Measurements from ENCODE around the gene NIPA2.

NIPA2 gene

DNA sequence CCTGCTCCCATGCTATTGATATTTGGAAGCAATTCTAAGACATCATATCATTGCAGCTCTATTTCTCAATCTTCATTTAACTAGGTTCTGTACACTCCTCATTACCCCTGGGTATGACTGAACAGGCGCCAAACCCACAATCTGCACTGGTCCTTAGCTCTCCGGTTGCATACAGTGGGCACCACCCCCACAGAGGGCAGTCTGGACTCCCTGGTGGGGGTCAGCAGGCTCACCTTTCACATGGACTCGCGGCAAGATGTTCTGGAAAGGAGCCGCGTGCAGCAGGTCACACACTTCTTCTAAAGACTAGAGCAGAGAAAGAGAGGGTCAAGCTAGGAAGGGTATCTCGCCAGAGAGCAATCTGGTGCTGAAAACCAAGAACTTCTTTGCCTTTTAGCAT lies 36.5 kb downstream of the NIPA2 start:
- H3K9me3 ChIP-seq: no peaks in the 10 kb centered on the region
- H3K36me3 ChIP-seq: peaks cover 38% of the 10 kb centered on the region
- H3K4me3 ChIP-seq (ENCODE audit: low read depth, low read length): no peak overlapping the region
- no peaks in the 10 kb centered on the region; the same call in 1 of the 2 replicates for H3K4me1 ChIP-seq
- no peak for DNase-seq
- TF ChIP-seq, protein P1, sequence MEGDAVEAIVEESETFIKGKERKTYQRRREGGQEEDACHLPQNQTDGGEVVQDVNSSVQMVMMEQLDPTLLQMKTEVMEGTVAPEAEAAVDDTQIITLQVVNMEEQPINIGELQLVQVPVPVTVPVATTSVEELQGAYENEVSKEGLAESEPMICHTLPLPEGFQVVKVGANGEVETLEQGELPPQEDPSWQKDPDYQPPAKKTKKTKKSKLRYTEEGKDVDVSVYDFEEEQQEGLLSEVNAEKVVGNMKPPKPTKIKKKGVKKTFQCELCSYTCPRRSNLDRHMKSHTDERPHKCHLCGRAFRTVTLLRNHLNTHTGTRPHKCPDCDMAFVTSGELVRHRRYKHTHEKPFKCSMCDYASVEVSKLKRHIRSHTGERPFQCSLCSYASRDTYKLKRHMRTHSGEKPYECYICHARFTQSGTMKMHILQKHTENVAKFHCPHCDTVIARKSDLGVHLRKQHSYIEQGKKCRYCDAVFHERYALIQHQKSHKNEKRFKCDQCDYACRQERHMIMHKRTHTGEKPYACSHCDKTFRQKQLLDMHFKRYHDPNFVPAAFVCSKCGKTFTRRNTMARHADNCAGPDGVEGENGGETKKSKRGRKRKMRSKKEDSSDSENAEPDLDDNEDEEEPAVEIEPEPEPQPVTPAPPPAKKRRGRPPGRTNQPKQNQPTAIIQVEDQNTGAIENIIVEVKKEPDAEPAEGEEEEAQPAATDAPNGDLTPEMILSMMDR (IDR thresholded peaks at IDR 0.05; ENCODE audit: low read depth, low read length): no peak
- no peaks in the 10 kb centered on the region for H3K27me3 ChIP-seq

DNA sequence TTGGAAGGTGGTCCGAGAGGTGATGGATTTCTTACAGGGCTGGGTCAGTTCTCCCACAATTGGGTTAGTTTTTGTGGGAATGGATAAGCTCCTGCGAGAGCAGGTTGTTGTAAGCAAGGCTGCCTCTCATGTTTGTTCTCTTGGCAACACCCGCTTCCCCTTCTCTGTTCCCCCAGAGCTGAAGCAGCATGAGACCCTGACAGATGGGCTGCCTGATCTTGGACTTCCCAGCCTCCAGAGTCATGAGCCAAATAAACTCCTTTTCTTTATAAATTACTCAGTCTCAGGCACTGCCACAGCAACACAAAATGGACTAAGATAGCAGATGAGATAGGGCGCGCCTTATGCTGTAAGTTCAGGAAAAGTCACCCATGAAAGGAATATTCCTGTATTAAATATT lies 38.7 kb downstream of the NIPA2 start:
- DNase-seq: no peak
- no peaks in the 10 kb centered on the region; the same call in 1 of the 2 replicates for H3K4me1 ChIP-seq
- no peaks in the 10 kb centered on the region for H3K9me3 ChIP-seq
- no peak overlapping the region for H3K4me3 ChIP-seq (ENCODE audit: low read depth, low read length)
- no peaks in the 10 kb centered on the region for H3K27me3 ChIP-seq
- TF ChIP-seq, protein P1 (IDR thresholded peaks at IDR 0.05; ENCODE audit: low read depth, low read length): no peak
- H3K36me3 ChIP-seq: peaks cover 34% of the 10 kb centered on the region

DNA sequence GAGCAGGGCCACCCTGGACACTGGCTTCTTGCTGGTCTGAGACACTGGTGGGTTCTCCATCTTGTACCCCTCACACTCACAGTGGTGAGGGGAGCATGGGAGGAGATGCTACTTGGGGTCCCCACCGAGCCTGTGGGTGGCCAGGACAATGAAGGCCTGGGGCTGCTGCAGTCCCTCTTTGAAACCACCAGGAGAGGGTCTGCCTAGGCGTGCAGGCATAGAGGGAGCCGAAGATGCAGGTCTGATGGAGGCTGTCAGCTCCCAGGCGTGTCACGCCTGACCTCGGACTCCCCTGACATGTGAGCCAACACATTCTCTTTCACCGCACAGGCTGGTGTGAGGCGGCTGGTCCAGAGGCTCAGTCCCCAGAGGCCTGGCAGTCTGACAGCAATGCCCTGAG lies 39.1 kb downstream of the NIPA2 start:
- TF ChIP-seq, protein P1 (IDR thresholded peaks at IDR 0.05; ENCODE audit: low read depth, low read length): no peak
- Histone ChIP-seq H3K9me3 (no peaks in the 10 kb centered on the region), H3K4me1 (no peaks in the 10 kb centered on the region; the same call in 1 of the 2 replicates), H3K4me3 (ENCODE audit: low read depth, low read length) (no peak overlapping the region), H3K36me3 (peaks cover 37% of the 10 kb centered on the region), H3K27me3 (no peaks in the 10 kb centered on the region)
- DNase-seq: no peak

DNA sequence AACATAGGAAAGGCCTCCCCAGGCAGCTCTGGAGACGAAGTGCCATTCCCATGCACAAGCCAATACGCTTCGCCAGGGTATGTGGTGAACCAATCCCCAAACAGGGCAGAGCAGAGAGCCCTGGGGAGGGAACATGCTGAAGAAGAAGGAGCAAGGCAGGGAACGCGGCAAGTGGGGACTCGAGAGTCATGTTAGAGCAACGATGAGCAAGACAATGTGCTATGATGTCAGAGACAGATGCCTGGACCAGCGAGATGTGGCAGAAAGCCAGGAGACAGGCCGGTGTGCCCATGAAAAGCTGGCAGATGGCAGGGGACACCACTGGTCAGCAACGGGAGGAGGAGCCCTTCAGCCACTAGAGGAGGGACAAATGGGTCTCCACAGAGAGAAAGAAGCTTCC lies 39.6 kb downstream of the NIPA2 start:
- TF ChIP-seq, protein P1 (IDR thresholded peaks at IDR 0.05; ENCODE audit: low read depth, low read length): no peak
- no peaks in the 10 kb centered on the region for H3K27me3 ChIP-seq
- DNase-seq: no peak
- H3K9me3 ChIP-seq: no peaks in the 10 kb centered on the region
- H3K4me3 ChIP-seq (ENCODE audit: low read depth, low read length): no peak overlapping the region
- H3K4me1 ChIP-seq: no peaks in the 10 kb centered on the region; the same call in 1 of the 2 replicates
- H3K36me3 ChIP-seq: peaks cover 37% of the 10 kb centered on the region

DNA sequence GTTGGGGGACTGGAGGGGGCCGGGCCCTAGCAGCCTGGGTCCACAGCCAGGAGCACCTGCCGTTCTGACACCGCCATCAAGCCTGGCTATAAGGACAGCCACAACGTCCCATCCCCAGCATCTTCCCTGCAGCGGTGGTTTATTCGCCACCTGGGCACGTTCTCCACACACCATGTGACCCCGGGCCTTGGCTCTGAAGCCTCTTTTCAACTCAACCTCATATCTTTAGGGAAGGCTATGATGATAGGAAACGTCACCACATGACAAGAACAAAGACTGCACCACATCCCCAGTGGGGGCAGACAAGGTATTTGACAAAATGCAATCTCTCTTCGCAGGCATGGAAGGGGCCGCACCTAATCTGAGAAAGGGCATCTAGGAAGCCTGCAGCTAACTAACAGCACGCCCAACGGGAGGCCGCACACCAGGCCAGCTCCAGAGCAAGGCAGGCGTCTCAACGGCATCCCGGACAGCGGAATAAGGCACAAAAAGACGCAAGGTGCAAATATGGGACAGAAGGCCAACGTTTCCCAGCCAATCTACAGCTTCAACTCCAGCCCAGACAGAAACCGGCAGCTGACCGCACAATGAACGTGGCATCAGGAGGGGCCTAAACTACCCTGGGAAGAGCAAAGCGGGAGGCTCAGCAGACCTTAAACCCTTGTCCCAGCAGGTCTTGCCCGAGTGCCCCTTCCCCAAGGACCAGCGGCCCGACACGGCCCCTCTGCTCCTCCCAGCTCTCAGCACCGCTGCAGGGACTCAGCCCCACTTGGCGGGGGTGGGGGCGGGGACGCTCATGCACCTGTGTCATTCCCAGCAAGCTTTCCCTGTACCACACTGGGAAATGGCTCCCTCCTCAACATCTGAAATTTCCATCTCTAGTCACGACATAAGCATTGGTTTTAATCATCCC lies 41.9 kb downstream of the NIPA2 start:
- peaks cover 26% of the 10 kb centered on the region for H3K36me3 ChIP-seq
- no peaks in the 10 kb centered on the region; the same call in 1 of the 2 replicates for H3K4me1 ChIP-seq
- no peaks in the 10 kb centered on the region for H3K27me3 ChIP-seq
- no peak for DNase-seq
- no peaks in the 10 kb centered on the region for H3K9me3 ChIP-seq
- H3K4me3 ChIP-seq (ENCODE audit: low read depth, low read length): no peak overlapping the region
- TF ChIP-seq, protein P1 (IDR thresholded peaks at IDR 0.05; ENCODE audit: low read depth, low read length): no peak
